IPS DF 4.7 (cell line): ENCODE data around the gene MAP10.
A peak's percentile ranks its signal among the peaks of the same experiment; 100 is the strongest.
"Not testable (repeated sequence)": the region's sequence is repeated elsewhere in the genome, so short reads cannot be mapped to it uniquely, and the experiment has no call there.

Experiments
- DNase-seq: peaks from one replicate; pipeline ENCODE4 v3.0.0-alpha.2; 2013; ENCODE audit warnings: low spot score; ENCODE audit errors: extremely low read depth

MAP10 gene, protein sequence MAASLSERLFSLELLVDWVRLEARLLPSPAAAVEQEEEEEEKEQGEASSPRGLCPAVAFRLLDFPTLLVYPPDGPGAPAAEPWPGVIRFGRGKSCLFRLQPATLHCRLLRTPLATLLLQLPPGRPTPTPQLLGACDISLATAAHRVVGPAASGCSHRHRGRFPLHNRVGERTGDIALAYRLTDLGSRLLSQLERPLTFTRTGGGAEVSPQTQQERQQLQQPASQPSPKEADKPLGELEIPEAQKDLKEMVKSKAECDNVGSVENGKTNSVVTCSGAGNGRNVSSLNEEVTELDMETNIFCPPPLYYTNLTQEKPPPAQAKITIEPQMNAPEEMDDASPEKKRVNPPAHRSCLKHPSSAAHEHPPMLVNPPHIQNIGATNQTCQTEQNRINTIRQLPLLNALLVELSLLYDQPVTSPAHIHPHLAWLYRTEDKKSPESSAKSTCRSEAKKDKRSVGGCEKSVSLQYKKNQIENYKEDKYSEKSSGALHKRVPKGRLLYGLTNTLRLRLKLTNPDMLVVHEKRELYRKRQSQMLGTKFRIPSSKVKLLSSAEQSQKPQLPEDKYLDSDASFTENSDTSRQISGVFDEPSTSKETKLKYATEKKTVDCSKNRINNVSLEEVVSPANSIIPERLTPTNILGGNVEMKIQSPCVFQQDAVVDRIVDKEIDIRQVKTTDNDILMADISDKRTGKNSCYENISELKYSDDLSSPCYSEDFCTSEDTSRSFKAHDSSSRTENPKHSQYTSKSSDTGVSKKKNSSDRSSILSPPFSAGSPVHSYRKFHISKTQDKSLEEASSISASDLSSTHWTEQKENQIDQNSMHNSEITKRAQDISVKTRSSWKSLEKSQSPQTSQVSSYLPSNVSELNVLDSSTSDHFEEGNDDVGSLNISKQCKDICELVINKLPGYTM

DNA sequence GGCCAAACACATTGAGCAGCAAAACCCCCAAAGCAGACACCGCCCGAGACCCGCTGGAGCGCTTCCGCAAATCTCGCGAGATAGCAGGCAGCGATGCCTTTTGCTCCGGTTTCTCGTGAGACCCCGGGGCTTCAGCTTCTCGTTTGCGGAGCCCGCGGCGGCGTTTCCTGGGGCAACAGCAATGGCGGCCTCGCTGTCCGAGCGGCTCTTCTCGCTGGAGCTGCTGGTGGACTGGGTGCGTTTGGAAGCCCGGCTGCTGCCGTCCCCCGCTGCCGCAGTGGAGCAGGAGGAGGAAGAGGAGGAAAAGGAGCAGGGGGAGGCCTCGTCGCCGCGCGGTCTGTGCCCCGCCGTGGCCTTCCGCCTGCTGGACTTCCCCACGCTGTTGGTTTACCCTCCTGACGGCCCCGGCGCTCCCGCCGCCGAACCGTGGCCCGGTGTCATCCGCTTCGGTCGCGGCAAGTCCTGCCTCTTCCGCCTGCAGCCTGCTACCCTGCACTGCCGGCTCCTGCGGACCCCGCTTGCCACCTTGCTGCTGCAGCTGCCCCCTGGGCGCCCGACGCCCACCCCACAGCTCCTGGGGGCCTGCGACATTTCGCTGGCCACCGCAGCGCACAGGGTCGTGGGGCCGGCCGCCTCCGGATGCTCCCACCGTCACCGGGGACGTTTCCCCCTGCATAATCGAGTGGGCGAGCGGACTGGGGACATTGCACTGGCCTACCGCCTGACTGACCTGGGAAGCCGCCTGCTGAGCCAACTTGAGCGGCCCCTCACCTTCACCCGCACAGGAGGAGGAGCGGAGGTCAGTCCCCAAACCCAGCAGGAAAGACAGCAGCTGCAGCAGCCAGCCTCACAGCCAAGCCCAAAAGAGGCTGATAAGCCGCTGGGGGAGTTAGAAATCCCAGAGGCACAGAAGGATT is at the start of gene MAP10:
TSS of gene MAP10 (plus strand) at position 148 of the 917 bp plus-strand sequence. CDS start at position 182, 34 bp downstream.
- peak; percentile 51 for DNase-seq

DNA sequence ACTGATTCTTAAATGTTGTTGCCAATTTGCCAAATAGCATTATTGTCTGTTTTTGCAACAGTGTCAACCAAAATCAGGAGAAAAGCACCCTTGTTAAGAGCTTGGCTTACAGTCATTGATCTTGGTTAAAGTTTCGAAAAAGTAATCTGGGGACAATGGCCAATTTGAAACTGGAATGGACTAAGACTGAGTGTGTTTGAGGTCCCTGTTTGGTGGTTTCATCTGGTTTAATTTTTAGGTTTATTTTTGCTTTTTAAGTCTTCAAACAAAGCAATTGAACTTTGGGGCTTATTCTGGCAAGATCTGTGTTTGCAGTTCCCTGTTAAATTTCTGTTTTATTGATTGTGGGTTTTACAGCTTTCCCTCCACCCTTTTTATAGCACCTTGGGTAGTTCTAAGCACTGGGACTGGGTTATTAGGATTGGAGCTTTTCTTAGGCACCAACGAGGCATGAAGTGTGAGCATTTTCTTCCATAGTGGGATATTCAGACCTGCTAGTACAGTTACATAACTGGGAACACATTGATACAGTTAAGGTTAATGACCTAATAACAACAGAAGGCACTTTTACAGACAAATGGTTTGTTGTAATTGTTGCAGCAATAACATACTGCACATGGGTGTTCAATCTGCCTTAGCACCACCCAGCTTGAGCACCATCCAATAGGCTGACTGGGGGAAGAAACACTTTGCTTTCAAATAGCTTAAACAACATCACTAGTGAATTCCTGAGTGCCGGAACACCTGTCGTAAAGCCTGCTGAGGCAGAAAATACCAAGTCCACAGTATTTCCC is 40.6 kb upstream of the MAP10 start:
- DNase-seq: no peak

DNA sequence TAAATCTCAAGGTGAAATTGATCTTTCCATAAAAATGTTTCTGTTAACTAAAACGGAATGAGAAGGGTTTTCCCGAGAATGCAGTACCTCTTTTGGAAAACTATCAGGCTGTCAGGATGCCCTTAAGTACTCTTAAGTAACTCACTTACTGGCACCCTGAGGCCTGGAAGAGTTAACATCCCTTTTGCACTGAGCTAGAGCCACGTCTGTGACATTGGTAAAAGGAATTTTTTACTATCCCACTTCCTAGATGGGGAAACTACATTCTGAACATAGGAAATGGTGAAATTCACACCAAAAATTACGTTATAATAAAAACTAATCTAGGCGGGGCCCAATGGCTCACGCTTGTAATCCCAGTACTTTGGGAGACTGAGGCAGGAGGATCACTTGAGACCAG is 39.7 kb upstream of the MAP10 start:
- DNase-seq: no peak

DNA sequence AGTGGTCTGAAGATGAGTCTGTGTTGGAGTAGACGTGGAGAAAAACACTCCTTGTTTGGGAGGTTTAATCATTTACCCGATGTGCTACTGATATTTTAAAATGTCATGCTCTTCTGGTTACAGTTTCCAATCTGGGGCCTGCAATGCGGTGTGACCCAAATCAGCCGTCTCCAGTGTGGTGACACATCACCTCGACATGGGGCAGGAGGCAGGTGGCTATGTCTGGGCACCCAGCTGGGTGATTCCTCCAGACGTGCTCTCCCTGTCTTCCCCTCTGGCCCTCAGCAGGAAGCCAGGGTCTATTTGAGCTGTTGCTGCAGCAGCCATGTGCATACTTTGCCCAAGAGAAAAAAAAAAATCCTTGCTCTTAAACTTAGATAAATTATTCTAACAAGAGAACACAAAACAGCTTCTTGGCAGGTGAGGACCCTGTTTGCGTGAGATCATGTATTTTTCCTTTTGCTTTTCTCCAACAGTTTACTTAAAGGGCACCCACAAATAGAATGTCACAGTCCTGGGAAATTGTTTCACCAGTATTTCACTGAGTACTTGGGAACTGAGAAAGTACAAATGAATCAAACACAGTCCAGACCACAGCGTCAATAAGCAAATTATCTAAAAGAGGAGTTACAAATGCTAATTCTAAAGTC is 38.9 kb upstream of the MAP10 start:
- DNase-seq: no peak

DNA sequence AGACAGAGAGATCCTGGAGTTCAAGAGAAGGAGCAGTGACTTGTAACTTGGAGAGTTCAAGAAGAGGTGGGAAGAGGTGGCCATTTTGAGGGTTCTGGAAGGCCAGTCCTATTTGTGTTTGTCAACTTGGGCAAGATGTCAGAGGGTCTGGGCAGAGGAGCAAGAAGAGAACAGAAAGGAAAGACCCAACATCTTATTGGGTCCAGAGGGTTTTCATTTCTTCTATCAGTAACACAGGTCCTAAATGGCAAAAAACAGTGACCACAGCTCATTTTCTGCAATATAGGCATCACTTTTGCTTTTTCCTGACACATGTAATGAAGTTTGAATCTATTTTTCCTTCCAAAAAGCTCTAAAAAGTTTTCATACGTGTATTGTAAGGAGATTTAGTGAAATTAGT is 38.3 kb upstream of the MAP10 start:
- DNase-seq: no peak

DNA sequence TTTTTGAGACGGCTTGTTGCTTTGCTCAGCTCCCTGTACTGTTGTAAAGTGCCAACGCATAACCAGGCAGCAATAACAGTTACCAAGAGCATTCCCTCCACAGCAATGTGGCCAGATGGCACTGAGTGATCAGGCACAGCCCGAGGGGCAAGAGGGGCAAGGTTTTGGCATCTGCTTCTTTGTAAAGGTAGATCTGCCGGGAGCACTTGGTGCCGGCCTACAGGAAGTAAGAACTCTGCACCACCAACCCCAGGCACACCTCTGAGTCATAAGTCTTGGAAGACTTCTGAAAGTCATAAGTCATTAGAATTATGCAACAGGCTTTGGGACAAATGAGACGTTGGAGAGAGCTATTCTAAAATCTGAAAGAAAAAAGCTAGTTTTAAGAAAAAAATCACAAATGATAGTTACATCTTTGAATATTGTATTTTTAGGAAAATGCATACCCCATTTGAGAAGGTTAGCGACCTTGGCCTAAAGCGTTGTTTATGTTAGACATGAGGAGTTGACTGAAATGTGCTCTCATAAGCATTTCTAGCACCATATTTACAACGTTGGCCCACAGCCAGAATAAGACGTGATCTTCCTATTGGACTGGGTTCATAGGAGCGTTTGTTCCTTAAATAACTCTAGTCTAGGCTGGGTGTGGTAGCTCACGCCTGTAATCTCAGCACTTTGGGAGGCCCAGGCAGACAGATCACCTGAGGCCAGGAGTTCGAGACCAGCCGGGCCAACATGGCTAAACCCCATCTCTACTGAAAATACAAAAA is 37.7 kb upstream of the MAP10 start:
- DNase-seq: no peak

DNA sequence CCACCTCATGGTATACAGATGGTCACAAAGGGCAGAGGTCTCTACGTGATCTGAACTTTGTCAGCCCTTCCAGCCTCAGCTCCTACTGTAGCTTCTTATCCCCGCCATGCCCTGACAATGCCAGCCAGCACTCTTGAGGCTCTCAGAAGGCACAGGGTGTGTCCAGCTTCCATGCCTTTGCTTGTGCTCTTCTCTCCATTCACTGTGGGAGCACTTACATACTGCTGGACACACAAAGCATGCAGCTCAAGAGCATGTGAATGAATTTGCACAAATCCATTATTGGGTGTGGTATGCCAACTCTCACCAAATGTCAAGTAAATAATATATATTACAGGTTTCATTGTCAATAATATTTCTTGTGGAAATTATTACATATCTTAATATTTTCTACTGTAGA is 36.4 kb upstream of the MAP10 start:
- DNase-seq: no peak

DNA sequence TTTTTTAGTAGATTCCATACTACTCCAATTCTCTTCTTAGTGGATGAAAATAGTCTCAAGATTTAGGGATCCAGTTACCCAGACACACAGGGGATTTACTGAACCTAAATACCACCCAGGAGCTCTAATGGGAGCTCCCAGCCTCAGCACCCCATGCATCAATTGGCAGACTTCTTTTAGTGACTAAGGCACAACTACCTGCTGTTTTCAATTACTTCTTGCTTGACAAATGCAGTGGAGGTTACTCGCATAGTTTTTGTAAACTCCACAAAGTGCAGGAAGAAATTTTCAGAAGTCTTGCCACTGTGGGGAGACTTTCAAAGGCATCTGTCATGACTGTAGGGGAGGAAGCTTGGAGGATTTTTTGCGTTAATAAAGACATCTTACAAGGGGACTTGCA is 35.5 kb upstream of the MAP10 start:
- no peak for DNase-seq

DNA sequence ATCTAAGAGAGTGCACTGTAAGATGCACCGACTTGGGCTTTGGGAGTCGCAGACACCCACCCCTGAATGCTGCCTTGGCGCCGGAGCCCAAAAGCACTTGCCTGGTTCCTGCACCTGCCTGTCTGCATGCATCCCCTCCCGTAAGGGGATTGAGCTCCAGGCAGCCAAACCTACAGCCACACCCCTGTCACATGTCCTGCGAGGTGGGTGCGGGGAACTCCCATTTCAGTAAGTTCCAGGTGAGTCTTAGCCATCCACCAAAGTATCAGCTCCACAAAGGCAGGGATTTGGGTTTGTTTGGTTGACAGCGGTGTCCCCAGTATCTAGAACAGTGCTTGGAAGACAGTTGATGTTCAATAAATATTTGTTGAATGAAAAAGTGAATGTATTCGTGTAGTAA is 31.5 kb upstream of the MAP10 start:
- DNase-seq: no peak

DNA sequence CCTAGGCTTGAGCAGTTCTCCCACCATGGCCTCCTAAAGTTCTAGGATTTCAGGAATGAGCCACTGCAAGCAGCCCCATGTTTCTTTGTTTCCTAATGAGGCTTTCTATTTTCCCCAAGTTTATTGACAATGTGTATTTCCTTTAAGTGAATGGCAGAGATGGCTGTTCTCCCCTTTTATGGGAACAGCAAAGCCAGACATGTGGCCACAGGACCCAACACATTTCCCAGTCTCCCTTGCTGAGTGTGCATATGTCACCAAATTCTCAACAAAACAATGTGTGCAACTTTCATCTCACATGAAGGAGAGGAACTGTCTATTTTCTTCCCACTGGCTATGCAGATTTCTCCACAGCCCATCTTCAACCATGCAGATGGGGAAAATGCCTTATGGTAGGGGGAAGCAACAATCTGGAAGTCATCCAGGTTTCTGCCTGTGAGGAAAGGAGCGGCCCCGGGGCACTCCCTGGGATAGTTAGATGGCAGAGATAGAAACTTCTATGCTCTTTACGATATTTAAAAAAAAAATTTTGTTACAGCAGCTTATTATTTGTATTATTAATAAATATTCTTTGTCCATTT is 28.6 kb upstream of the MAP10 start:
- DNase-seq: no peak

DNA sequence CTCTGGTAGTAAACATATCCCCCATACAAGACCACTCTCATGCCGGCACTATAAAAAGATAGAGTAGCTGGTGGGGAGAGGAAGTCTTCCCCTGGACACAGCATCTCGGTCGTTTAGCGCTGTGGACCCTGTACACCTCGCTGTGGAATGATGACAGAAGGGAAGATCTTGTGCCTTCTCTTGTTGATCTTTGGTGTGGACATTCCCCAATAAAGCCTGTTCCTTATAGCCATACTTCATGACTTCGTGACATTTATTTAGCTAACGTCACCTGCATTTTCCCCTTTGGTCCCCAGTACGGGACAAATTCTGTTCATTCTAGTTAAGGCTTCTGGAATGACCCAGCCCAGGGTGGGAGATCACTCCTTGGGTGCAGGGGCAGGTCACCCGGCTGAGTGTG is 24.9 kb upstream of the MAP10 start:
- DNase-seq: no peak

DNA sequence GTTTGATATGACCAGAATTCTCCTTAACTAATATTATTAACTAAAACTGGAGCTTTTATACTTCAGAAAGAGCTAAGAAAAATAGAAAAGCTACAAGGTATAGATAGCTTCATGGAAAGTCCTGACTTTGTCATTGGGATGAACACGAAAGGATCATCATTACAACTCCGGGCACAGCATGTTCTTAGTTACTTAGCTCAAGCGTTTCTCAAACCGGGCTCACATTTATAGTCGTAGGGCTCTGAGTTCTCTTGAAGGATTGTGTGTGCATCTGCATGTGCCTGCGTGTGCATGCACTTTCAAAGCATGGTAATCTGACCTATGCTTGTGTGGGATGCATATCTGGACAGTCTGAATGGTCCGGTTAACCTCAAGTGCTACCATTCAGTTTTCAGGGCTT is 20.4 kb upstream of the MAP10 start:
- DNase-seq: no peak

DNA sequence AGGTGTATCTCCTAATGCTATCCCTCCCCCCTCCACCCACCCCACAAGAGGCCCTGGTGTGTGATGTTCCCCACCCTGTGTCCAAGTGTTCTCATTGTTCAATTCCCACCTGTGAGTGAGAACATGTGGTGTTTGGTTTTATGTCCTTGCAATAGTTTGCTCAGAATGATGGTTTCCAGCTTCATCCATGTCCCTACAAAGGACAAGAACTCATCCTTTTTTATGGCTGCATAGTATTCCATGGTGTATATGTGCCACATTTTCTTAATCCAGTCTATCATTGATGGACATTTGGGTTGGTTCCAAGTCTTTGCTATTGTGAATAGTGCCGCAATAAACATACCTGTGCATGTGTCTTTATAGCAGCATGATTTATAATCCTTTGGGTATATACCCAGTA is 19.6 kb upstream of the MAP10 start:
- DNase-seq: not testable (repeated sequence)

DNA sequence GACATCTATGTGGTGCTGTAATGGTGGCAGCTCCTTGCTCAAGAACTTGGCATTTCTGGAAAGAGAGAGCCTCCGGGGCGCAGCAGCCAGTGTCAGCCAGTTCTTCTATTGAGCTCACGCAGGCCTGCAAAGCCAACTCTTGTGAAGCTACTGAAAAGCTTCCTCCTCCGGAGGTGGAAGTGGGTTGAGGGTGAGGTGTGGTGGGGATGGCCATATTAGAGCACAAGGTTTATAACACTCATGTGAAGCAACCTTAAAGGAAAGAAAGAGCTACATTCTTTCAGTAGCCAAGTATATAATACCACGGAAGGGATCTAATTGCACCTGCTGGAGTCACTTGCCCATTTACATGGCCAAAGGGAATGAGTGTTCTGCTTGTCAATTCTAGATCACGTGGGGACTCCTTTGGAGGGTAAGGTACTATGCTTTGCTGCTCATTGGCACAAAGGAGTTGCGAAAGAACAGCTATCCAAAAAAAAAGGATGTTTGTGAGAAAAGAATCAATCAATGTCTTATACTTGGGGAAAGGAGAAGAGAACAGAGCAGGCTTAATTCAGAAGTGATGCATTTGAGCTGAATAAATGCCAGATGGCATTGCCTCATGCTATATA is 18.3 kb upstream of the MAP10 start:
- DNase-seq: no peak

DNA sequence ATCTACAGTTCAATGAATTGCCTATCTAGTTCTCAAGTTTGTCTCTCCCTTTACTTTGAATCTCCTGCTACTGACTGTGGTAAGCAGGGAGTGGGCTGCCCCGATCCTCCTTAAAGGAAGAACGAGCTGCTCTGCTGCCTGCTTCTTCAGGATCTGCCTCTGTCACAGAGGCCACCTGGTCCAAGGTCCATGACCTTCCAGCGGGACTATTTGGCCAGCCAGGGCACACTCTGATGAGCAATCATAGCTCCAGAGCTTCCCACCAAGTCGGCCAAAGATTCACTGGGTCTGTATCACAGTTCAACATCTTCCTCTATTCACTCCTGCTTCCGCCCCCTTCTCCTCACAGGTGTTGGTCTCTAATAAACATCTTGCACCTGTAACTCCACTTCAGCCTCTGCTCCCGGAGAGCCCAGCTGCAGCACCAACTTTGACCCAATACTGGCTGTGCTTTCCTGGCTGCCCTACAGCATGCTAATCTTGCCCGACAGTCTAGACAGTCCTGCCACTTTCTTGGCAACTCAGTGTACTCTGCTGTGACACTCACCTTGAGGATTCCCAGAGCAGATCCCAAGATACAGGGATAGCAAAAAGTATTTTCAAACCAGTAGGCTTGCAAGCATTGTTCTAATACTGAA is 16.9 kb upstream of the MAP10 start:
- DNase-seq: no peak

DNA sequence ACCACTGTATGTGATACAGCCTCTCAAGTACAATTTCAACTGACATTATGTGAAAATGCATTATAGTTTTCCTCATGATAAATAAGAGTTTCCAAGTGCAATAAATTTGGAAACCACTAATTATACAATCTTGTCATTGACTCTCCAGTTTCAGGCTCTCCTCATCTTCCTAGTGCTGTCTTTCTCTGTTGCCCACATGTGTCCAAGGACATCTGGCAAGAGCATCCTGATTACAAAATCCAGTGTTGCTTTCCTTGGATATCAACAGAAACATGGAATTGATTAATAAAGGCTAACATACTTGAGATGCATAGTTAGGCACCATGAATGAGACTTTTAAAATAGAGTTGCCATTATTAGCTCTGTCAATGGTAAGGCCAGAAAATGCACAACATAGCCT is 15.6 kb upstream of the MAP10 start:
- DNase-seq: no peak

DNA sequence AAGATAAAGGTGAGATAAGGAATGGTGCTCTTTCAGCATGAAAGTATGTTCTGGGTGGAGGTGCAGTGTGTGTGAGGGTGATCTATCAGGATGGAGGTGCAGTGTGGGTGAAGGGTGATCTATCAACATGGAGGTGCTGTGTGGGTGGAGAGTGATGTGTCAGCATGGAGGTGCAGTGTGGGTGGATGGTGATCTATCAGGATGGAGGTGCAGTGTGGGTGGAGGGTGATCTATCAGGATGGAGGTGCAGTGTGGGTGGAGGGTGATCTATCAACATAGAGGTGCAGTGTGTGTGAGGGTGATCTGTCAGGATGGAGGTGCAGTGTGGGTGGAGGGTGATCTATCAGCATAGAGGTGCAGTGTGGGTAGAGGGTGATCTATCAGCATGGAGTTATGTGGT is 12.3 kb upstream of the MAP10 start:
- no peak for DNase-seq

DNA sequence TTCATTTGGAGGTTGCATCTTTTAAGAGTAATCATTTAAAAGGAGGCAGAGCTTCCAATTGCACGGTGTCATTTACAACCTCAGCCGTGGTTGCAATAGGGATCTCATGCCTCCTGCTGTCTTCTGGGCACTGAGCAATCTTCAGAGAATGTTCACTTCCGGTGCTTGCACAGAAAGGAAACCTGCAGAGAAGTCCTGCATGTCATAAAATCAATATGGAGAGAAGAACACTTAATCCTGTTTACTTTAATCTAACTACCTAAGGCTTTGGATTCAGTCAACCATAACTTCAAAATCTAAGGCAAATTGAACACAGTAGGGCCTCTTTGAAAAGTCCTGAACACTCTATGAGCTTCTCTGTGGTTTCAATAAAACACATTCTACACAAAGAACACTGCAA is 11.3 kb upstream of the MAP10 start:
- DNase-seq: no peak
